CD4-positive, alpha-beta T cell treated with Interleukin-4 for 1 hour (primary cell): ENCODE measurements around the gene PLEKHG7.

Experiments
- DNase-seq, 2 donors: peaks; one replicate each; pipeline ENCODE4 v3.0.0-alpha.2; 2020 to 2022

The PLEKHG7 gene

DNA sequence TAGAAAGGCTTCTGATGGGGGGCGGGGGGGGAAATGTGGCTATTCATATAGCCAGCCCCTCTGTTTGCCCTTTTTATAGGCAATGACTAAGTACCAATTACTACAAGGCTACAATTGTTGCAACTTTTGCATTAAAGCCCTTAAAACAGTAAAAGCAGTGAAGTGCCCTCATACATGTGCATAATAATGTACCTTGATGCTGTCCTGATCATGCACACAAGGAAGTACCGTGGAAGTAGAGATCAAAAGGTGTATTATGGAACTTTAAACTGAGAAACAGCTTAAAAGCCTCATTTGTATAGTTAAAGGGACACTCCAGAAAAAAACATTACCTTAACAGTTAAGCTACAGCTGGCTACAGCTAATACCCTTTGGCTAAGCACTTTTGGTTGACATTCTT lies 111.8 kb downstream of the PLEKHG7 start:
- no peak for DNase-seq

DNA sequence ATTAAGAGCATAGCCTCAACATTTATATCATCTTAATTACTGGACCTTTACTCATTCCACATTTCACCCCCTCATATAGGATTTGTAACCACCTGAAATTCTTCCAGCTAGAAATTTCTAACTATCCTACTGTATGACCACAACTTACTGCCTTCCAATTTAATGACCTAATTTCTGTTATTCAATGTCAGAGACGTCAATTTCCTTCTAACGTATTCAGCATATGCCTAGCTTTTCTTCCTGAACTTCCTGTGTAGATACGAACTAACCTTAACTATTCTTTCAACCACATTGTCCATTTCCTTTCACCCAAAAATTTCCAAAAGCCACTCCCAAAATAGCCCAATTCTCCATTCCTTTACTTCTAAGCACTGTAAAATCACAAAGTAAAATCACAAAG lies 118.4 kb downstream of the PLEKHG7 start:
- no peak for DNase-seq
